Endodermal cell (in vitro differentiated cells): ENCODE data around the gene TTLL9. TPM values are rescaled to one million over a fixed set of nuclear protein-coding genes. Genes with fewer than 3 reads are reported as not detected.

Experiments
- DNase-seq: peaks from one replicate; pipeline ENCODE4 v3.0.0-alpha.2; 2017
- H3K27ac ChIP-seq: 2 replicates; pipeline ENCODE4 v1.5.1; 2013; ENCODE audit warnings: mild to moderate bottlenecking, low read depth, low read length, moderate library complexity
- H3K27me3 ChIP-seq: 2 replicates; pipeline ENCODE4 v1.6.1; 2013; ENCODE audit warnings: mild to moderate bottlenecking, low read length, moderate library complexity; ENCODE audit not compliant: insufficient read depth, control insufficient read depth, poor library complexity, severe bottlenecking
- H3K36me3 ChIP-seq: 2 replicates; pipeline ENCODE4 v1.7.0; 2013; ENCODE audit warnings: mild to moderate bottlenecking, low read length, moderate library complexity; ENCODE audit not compliant: control insufficient read depth, insufficient read depth
- H3K4me1 ChIP-seq: one replicate; pipeline ENCODE4 v1.7.0; 2013; ENCODE audit warnings: low read length; ENCODE audit not compliant: control insufficient read depth, insufficient read depth
- H3K4me3 ChIP-seq: 2 replicates; pipeline ENCODE4 v1.5.1; 2013; ENCODE audit warnings: mild to moderate bottlenecking, low read length, moderate library complexity
- H3K9ac ChIP-seq: 2 replicates; pipeline ENCODE4 v1.6.1; 2013; ENCODE audit warnings: mild to moderate bottlenecking, low read length, moderate library complexity; ENCODE audit not compliant: poor library complexity, severe bottlenecking; ENCODE audit errors: extremely low read depth
- H3K9me3 ChIP-seq: 2 replicates; pipeline ENCODE4 v1.6.1; 2013; ENCODE audit warnings: mild to moderate bottlenecking, low read length, moderate library complexity; ENCODE audit not compliant: control insufficient read depth
- H3K27ac Mint-ChIP-seq: 2 replicates; pipeline ENCODE4 v1.8.0; 2020; ENCODE audit warnings: mixed read lengths
- H3K27me3 Mint-ChIP-seq: 2 replicates; pipeline ENCODE4 v1.8.0; 2021; ENCODE audit warnings: mild to moderate bottlenecking, mixed read lengths; ENCODE audit not compliant: insufficient read depth
- H3K36me3 Mint-ChIP-seq: 2 replicates; pipeline ENCODE4 v1.8.0; 2020; ENCODE audit warnings: low read depth, mixed read lengths
- H3K4me1 Mint-ChIP-seq: 2 replicates; pipeline ENCODE4 v1.8.0; 2020; ENCODE audit warnings: mixed read lengths
- H3K4me3 Mint-ChIP-seq: 2 replicates; pipeline ENCODE4 v1.8.0; 2020; ENCODE audit warnings: mild to moderate bottlenecking, moderate library complexity, mixed read lengths
- H3K9me3 Mint-ChIP-seq: 2 replicates; pipeline ENCODE4 v1.8.0; 2020; ENCODE audit warnings: mild to moderate bottlenecking, mixed read lengths
- CTCF ChIP-seq: fragments of 200-600 bp; sonication (generic); conservative IDR thresholded peaks from 2 replicates; pipeline ENCODE4 v1.5.0; 2021; ENCODE audit warnings: antibody characterized with exemption, mild to moderate bottlenecking
- WGBS, 2 experiments: methylation state at CpG; one replicate each; pipeline versions ENCODE4 v1.1.5 to v1.1.7; 2013; ENCODE audit warnings: missing lambda C conversion rate in 2 of 2, mixed read lengths in 1 of 2; ENCODE audit not compliant: insufficient coverage in 1 of 2, insufficient read length in 1 of 2; 5-methylcytosine and 5-hydroxymethylcytosine counted together
- total RNA-seq, 2 donors: library from RNA; stranded (reverse); fragmentation: NEBNext Ultra II Directional in 1 of 2; extraction: Animal tissue kit (Norgen Biotek cat#: 25700) in 1 of 2; gene quantifications; 2 replicates in 1 of 2; 3 replicates in 1 of 2; pipeline ENCODE4 v1.2.1, GENCODE V29; 2021

Gene TTLL9
- total RNA-seq, 2 donors from 2014 or later: 0.29 to 0.51 TPM

- Histone ChIP-seq H3K4me3 (no peak overlapping the region), H3K36me3 (no peaks in the 10 kb centered on the region), H3K9ac (no peak overlapping the region), H3K9me3 (no peaks in the 10 kb centered on the region), H3K27ac (no peak overlapping the region), H3K27me3 (peaks cover 41% of the 10 kb centered on the region), H3K4me1 (peaks cover 2% of the 10 kb centered on the region)
- Mint-ChIP-seq H3K27ac (no peak overlapping the region), H3K36me3 (no peaks in the 10 kb centered on the region), H3K9me3 (no peaks in the 10 kb centered on the region), H3K4me1 (no peaks in the 10 kb centered on the region), H3K4me3 (no peak overlapping the region), H3K27me3 (peaks cover 53% of the 10 kb centered on the region)
- no peak for TF ChIP-seq CTCF
- no peak for DNase-seq
- WGBS, 2 experiments: 50 to 80% methylated on average over 1 of the region's 1 CpG
Observed at GRCh38 chr20:31991339-31991705, 120.9 kb downstream of the TTLL9 start.

GRCh38 chr20:31992086-31992485 lies 121.7 kb downstream of the TTLL9 start:
- no peaks in the 10 kb centered on the region for H3K36me3 Mint-ChIP-seq
- no peaks in the 10 kb centered on the region for H3K36me3 ChIP-seq
- H3K27me3 Mint-ChIP-seq: peaks cover 59% of the 10 kb centered on the region
- H3K4me3 ChIP-seq: no peak overlapping the region
- no peaks in the 10 kb centered on the region for H3K9me3 ChIP-seq
- DNase-seq: no peak
- H3K4me3 Mint-ChIP-seq: no peak overlapping the region
- no peak overlapping the region for H3K27ac Mint-ChIP-seq
- peaks cover 2% of the 10 kb centered on the region for H3K4me1 ChIP-seq
- H3K9me3 Mint-ChIP-seq: no peaks in the 10 kb centered on the region
- 74 to 90% methylated on average over 2 of the region's 2 CpGs for WGBS, 2 experiments
- H3K4me1 Mint-ChIP-seq: no peaks in the 10 kb centered on the region
- H3K27ac ChIP-seq: no peak overlapping the region
- no peak for TF ChIP-seq CTCF
- H3K9ac ChIP-seq: no peak overlapping the region
- H3K27me3 ChIP-seq: peaks cover 41% of the 10 kb centered on the region

Other genes with a start within 250 kb of the TTLL9 start
- not detected for gene COX4I2, start 232.7 kb upstream of the TTLL9 start, total RNA-seq
- gene BCL2L1, start 147.8 kb upstream of the TTLL9 start, total RNA-seq: 10 to 100 TPM; 60.3 to 89.5 TPM
- 100 to 1,000 TPM; 108 to 118 TPM for gene TPX2, start 131.3 kb upstream of the TTLL9 start, total RNA-seq
- gene MYLK2, start 51.3 kb upstream of the TTLL9 start, total RNA-seq: under 1 TPM; 0.20 to 0.29 TPM
- gene FOXS1, start 25.0 kb upstream of the TTLL9 start, total RNA-seq: not detected
- 1 to 10 TPM; 3.8 to 7.2 TPM for gene DUSP15, start 107 bp upstream of the TTLL9 start, total RNA-seq
- 10 to 100 TPM; 20.4 to 24.4 TPM for gene PDRG1, start 81.4 kb downstream of the TTLL9 start, total RNA-seq
- gene XKR7, start 97.5 kb downstream of the TTLL9 start, total RNA-seq: 1 to 10 TPM; 2.7 to 3.1 TPM
- gene CCM2L, start 139.8 kb downstream of the TTLL9 start, total RNA-seq: 1 to 10 TPM; 5.2 to 7.8 TPM
- under 1 TPM; 0.24 to 0.40 TPM for gene HCK, start 181.6 kb downstream of the TTLL9 start, total RNA-seq
- gene TM9SF4, start 239.1 kb downstream of the TTLL9 start, total RNA-seq: 10 to 100 TPM; 77.2 to 84.8 TPM